H1 (cell line): ENCODE measurements around the gene INHBB. TPM values are rescaled to one million over a fixed set of nuclear protein-coding genes. Genes with fewer than 3 reads are reported as not detected.

Experiments
- CHD1 ChIP-seq: IDR thresholded peaks from 2 replicates; pipeline ENCODE4 v1.6.1; 2012; ENCODE audit warnings: low read depth, low read length, improper control_type of control experiment
- CTCF ChIP-seq, 3 experiments: IDR thresholded peaks; 1 replicate in 2 of 3; 2 replicates in 1 of 3; pipeline versions ENCODE4 v1.5.1 to v1.6.1; 2011; ENCODE audit warnings: low read length in 3 of 3, mild to moderate bottlenecking in 3 of 3, inconsistent platforms in 2 of 3, low read depth in 1 of 3, moderate library complexity in 1 of 3; ENCODE audit not compliant: insufficient read depth in 1 of 3; ENCODE audit errors: control extremely low read depth in 1 of 3
- JUND ChIP-seq: IDR thresholded peaks from 2 replicates; pipeline ENCODE4 v1.6.1; 2011; ENCODE audit warnings: mild to moderate bottlenecking, improper control_type of control experiment, low read length
- POLR2AphosphoS5 ChIP-seq: IDR thresholded peaks from 2 replicates; pipeline ENCODE4 v1.6.1; 2011; ENCODE audit warnings: low read depth, low read length
- RAD21 ChIP-seq, 2 experiments: IDR thresholded peaks in 1 of 2; conservative IDR thresholded peaks in 1 of 2; 2 replicates each; pipeline ENCODE4 v1.6.1; 2011; ENCODE audit warnings: low read depth in 2 of 2, low read length in 2 of 2, improper control_type of control experiment in 1 of 2, inconsistent platforms in 1 of 2, mild to moderate bottlenecking in 1 of 2, moderate library complexity in 1 of 2
- RBBP5 ChIP-seq: IDR thresholded peaks from 2 replicates; pipeline ENCODE4 v1.7.1; 2012; ENCODE audit warnings: low read depth, mild to moderate bottlenecking, inconsistent platforms, low read length, moderate library complexity, borderline replicate concordance
- SP2 ChIP-seq: IDR thresholded peaks from 2 replicates; pipeline ENCODE4 v1.6.1; 2012; ENCODE audit warnings: mild to moderate bottlenecking, low read length, inconsistent platforms
- polyA plus RNA-seq, 7 experiments: library from polyadenylated mRNA; depleted of rRNA in 3 of 7; stranded (reverse) in 5 of 7; unstranded in 2 of 7; fragments of >200 nt in 5 of 7; fragments of 200-250 nt in 2 of 7; gene quantifications; 1 replicate in 5 of 7; 2 replicates in 1 of 7; 4 replicates in 1 of 7; pipeline versions ENCODE4 v1.2.1 to v1.2.3, GENCODE V29; 2011 to 2013; ENCODE audit warnings: missing spikeins in 2 of 7, mixed read lengths in 2 of 7
- total RNA-seq: library from RNA; stranded (reverse); fragmentation: NEBNext Ultra II Directional; extraction: Animal tissue kit (Norgen Biotek cat#: 25700); gene quantifications from 2 replicates; pipeline ENCODE4 v1.2.1, GENCODE V29; 2021

The INHBB gene
- total and polyA plus RNA-seq, 2 of the 8 experiments (the other 6 are each of a cell fraction or from before 2014, with no cell fraction given), result 0.30 to 0.32 TPM

DNA sequence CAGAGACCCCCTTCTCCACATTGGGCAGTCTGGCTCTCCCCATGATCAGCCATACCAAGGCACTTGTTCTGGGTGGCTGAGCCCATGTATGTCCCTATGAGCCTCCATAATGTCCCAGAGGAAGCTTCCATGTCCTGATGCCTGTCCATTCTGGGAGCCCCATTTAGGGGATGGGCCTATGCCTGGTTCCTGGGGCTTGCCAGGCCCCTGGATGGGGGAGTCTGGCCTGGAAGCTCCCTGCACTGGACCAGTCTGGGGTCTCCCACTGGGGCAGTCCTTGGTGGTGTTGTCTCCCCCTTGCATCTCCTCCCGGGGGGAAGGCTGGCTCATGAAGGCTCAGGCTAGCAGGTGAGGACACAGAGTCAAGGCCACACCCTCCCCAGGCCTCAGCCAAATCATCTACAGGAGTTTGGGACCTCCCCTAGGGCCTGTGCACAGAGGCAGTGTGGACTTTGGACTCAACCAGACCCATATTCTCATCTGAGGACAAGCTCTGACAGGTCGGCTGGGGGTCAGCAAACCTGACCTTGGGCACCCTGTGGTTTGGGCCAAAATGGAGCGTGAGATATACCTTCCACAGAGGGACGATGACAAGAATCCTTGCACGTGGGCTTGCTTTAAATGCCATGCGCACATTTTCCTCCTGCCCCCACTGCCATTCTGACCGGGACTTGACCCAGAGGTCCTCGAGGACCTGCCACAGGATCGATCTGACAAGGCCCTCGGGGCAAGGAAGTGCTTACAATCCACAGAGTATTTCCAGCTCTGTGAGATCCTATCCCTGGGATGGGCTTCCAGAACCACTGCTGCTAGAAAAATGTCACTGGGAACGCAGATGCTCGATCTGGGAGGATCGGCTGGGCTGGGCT, 38.8 kb downstream of the INHBB start (continued):
- TF ChIP-seq RAD21 (IDR thresholded peaks at IDR 0.05 in 1 of 2, conservative IDR thresholded peaks at IDR 0.05 in 1 of 2; ENCODE audit: low read depth in 2 of 2, low read length in 2 of 2), result no peak
- TF ChIP-seq CHD1, result no peak
- no peak for TF ChIP-seq CTCF (IDR thresholded peaks at IDR 0.05; ENCODE audit: control extremely low read depth in 1 of 3, insufficient read depth in 1 of 3, low read depth in 1 of 3, low read length in 3 of 3)
- TF ChIP-seq SP2, result no peak
- TF ChIP-seq POLR2AphosphoS5, result no peak
- TF ChIP-seq RBBP5, result no peak
- no peak for TF ChIP-seq JUND
